Measurements from ENCODE around the gene SRGAP3.

GRCh38 chr3:9013782-9014563 lies 235.5 kb downstream of the SRGAP3 start:
- no peak for TF ChIP-seq POLR2A (IDR thresholded peaks at IDR 0.05; ENCODE audit: low read depth, low read length)
- no peak for TF ChIP-seq POLR2AphosphoS5 (IDR thresholded peaks at IDR 0.05; ENCODE audit: low read depth, low read length)
- no peak for TF ChIP-seq TAF1 (IDR thresholded peaks at IDR 0.05; ENCODE audit: borderline replicate concordance, low read depth, low read length)
